Neural progenitor cell (in vitro differentiated cells): ENCODE measurements around the gene CRYM.

Source experiments
- EZH2 ChIP-seq: fragments of 200-600 bp; sonication (generic); IDR thresholded peaks from 2 replicates; pipeline ENCODE4 v1.6.1; 2017; ENCODE audit warnings: antibody characterized with exemption, mild to moderate bottlenecking, moderate library complexity
- EZH2phosphoT487 ChIP-seq: fragments of 200-600 bp; sonication (generic); IDR thresholded peaks from 2 replicates; pipeline ENCODE4 v1.6.1; 2017; ENCODE audit warnings: antibody characterized with exemption
- TF ChIP-seq, protein P1 (sequence below): fragments of 200-600 bp; sonication (generic); IDR thresholded peaks from 2 replicates; pipeline ENCODE4 v1.5.1; 2017; ENCODE audit warnings: antibody characterized with exemption, mild to moderate bottlenecking

GRCh38 chr16:21233521-21234150 lies 44.5 kb downstream of the CRYM start, which contains the start of gene ANKS4B:
- TF ChIP-seq, protein P1, sequence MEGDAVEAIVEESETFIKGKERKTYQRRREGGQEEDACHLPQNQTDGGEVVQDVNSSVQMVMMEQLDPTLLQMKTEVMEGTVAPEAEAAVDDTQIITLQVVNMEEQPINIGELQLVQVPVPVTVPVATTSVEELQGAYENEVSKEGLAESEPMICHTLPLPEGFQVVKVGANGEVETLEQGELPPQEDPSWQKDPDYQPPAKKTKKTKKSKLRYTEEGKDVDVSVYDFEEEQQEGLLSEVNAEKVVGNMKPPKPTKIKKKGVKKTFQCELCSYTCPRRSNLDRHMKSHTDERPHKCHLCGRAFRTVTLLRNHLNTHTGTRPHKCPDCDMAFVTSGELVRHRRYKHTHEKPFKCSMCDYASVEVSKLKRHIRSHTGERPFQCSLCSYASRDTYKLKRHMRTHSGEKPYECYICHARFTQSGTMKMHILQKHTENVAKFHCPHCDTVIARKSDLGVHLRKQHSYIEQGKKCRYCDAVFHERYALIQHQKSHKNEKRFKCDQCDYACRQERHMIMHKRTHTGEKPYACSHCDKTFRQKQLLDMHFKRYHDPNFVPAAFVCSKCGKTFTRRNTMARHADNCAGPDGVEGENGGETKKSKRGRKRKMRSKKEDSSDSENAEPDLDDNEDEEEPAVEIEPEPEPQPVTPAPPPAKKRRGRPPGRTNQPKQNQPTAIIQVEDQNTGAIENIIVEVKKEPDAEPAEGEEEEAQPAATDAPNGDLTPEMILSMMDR = no peak
- TF ChIP-seq EZH2phosphoT487 (no peak), EZH2 (no peak)
